Heart right ventricle (tissue), 16 donors: Measurements from ENCODE around the gene PCSK6. TPM values are rescaled to one million over a fixed set of nuclear protein-coding genes. Genes with fewer than 3 reads are reported as not detected.
A peak's percentile ranks its signal among the peaks of the same experiment; 100 is the strongest.

Experiments
- ATAC-seq, 8 donors: fragments of 200-7000 bp; cut with Tn5 transposase; one replicate each; pipeline ENCODE4 v1.9.1; 2020; ENCODE audit warnings: mild to moderate bottlenecking in 8 of 8, moderate library complexity in 8 of 8, moderate number of reproducible peaks in 1 of 8
- DNase-seq, 2 donors: peaks; one replicate each; pipeline ENCODE4 v3.0.0-alpha.2; 2020
- H3K27ac ChIP-seq, 10 donors: fragments of 200-600 bp; sonication (generic) in 2 of 10; one replicate each; pipeline versions ENCODE4 v1.5.0 to v1.8.0; 2020 to 2022; ENCODE audit warnings: mild to moderate bottlenecking in 3 of 10
- H3K27me3 ChIP-seq, 7 donors: fragments of 200-600 bp; one replicate each; pipeline ENCODE4 v1.8.0; 2021 to 2022; ENCODE audit warnings: mild to moderate bottlenecking in 2 of 7
- H3K36me3 ChIP-seq, 9 donors: fragments of 200-600 bp; sonication (generic) in 1 of 9; one replicate each; pipeline versions ENCODE4 v1.5.0 to v1.8.0; 2020 to 2022; ENCODE audit warnings: mild to moderate bottlenecking in 2 of 9
- H3K4me1 ChIP-seq, 9 donors: fragments of 200-600 bp; sonication (generic) in 1 of 9; one replicate each; pipeline versions ENCODE4 v1.5.0 to v1.8.0; 2020 to 2022; ENCODE audit warnings: mild to moderate bottlenecking in 4 of 9
- H3K4me3 ChIP-seq, 10 donors: fragments of 200-600 bp; sonication (generic) in 2 of 10; one replicate each; pipeline versions ENCODE4 v1.5.0 to v1.8.0; 2020 to 2022; ENCODE audit warnings: mild to moderate bottlenecking in 7 of 10, moderate library complexity in 2 of 10
- H3K9me3 ChIP-seq, 11 donors: fragments of 200-600 bp in 10 of 11; sonication (generic) in 2 of 11; one replicate each; pipeline versions ENCODE4 v1.5.0 to v1.8.0; 2013 to 2022; ENCODE audit warnings: mild to moderate bottlenecking in 2 of 11, control low read depth in 1 of 11, moderate library complexity in 1 of 11
- CTCF ChIP-seq, 9 donors: fragments of 200-600 bp; sonication (generic) in 2 of 9; IDR thresholded peaks; one replicate each; pipeline versions ENCODE4 v1.5.0 to v1.8.0; 2021 to 2022; ENCODE audit warnings: antibody characterized with exemption in 9 of 9, mild to moderate bottlenecking in 5 of 9, moderate library complexity in 1 of 9
- WGBS, 2 donors: extraction: QIAGEN DNeasy Blood & Tissue Kit; methylation state at CpG; one replicate each; pipeline ENCODE4 v1.1.7; 2013; ENCODE audit warnings: inconsistent platforms in 1 of 2; 5-methylcytosine and 5-hydroxymethylcytosine counted together
- intact Hi-C, 10 donors: fragments of 100-400 bp; cut with DNase I; formaldehyde crosslinking; loops; one replicate each; pipeline versions ENCODE4 v1.11.1 to v1.14.2; 2022
- polyA plus RNA-seq, 2 donors: library from polyadenylated mRNA; stranded (reverse); fragments of 200-250 nt; gene quantifications; one replicate each; pipeline ENCODE4 v1.2.3, GENCODE V29; 2013
- total RNA-seq, 10 donors: library from RNA; stranded (reverse); fragmentation: NEBNext Ultra II Directional in 3 of 10; extraction: Animal tissue kit (Norgen Biotek cat#: 25700) in 3 of 10; gene quantifications; one replicate each; pipeline versions ENCODE4 v1.2.1 to v1.2.4, GENCODE V29; 2021 to 2023
- donor health status: Arrhythmogenic right ventricular cardiomyopathy.
- donor health status: ischemic (EF 13 %, LVEDD 7.1; RV severe dilation, severe dysfunction).
- donor health status: healthy with polysubstance abuse.
- donor health status: DM: no; HTN: yes; CAD: no.
- donor health status: DM: no; HTN: no; CAD: no.
- donor health status: ischemic (EF 25% LVEDD 6.9; RV normal size, moderate dysfunction).
- donor health status: ischemic (EF 25% LVEDD 5.7; RV mildly dilated, moderate dysfunction).
- donor health status: healthy.
- donor health status: DM: yes; HTN: yes; CAD: no.
- donor health status: Ischemic cardiomyopathy.
- donor health status: ischemic (EF 35%, LVEDD 5.7; RV mildly dilated, moderate dysfunction).
- donor health status: nonischemic (EF 11% LVEDD 7.7; RV severe dilation, severe dysfunction).
- donor health status: DM: yes; HTN: yes; CAD: no.
- donor health status: PGD.
- donor health status: ischemic (EF 29% LVEDD 5.4; RV normal size, mild dysfunction).
- donor health status: nonischemic (EF 23%, LVEDD 6.1; RV moderate dilation, normal function).

The PCSK6 gene
- total and polyA plus RNA-seq, 12 donors: 4.6 to 34.0 (median 21.7) TPM

- 75 to 76% methylated on average over 11 of the region's 11 CpGs for WGBS, 2 donors
- no peak for TF ChIP-seq CTCF (IDR thresholded peaks at IDR 0.05)
- Histone ChIP-seq H3K4me3 (no peak overlapping the region), H3K27me3 (no peaks in the 10 kb centered on the region), H3K4me1 (peaks cover 3 to 69% (median 22%) of the 10 kb centered on the region in 9 donors), H3K36me3 (no peaks in the 10 kb centered on the region), H3K27ac (peak overlapping the region in 3 of 10 donors; percentile 16 to 70 (median 16)), H3K9me3 (peaks cover 0 to 5% (median 0%) of the 10 kb centered on the region in 11 donors)
- intact Hi-C loops: loop anchor here in 1 of 10 donors (10.0 kb wide), 1 partner anchor 203 kb away; no protein-coding TSS in a partner anchor
- DNase-seq (no peak), ATAC-seq (no peak)
These were observed 47.8 kb downstream of the PCSK6 start for GRCh38 chr15:101441696-101442095.

GRCh38 chr15:101440846-101441590, 48.5 kb downstream of the PCSK6 start:
- intact Hi-C loops: loop anchor here in 1 of 10 donors (10.0 kb wide), 1 partner anchor 204 kb away; no protein-coding TSS in a partner anchor
- H3K9me3 ChIP-seq: peaks cover 0 to 5% (median 0%) of the 10 kb centered on the region in 11 donors
- DNase-seq (no peak), ATAC-seq (no peak)
- H3K4me3 ChIP-seq: no peak overlapping the region
- no peak for TF ChIP-seq CTCF (IDR thresholded peaks at IDR 0.05)
- H3K27me3 ChIP-seq: no peaks in the 10 kb centered on the region
- H3K27ac ChIP-seq: peak overlapping the region in 6 of 10 donors; percentile 1 to 70 (median 50)
- H3K36me3 ChIP-seq: no peaks in the 10 kb centered on the region
- peaks cover 0 to 63% (median 15%) of the 10 kb centered on the region in 9 donors for H3K4me1 ChIP-seq
- 57 to 70% methylated on average over 7 of the region's 7 CpGs for WGBS, 2 donors

- Histone ChIP-seq H3K4me3 (peak overlapping the region in 5 of 10 donors; percentile 3 to 39 (median 10)), H3K9me3 (peaks cover 0 to 5% (median 0%) of the 10 kb centered on the region in 11 donors), H3K27ac (peak overlapping the region; percentile 2 to 70 (median 54)), H3K36me3 (no peaks in the 10 kb centered on the region), H3K27me3 (no peaks in the 10 kb centered on the region), H3K4me1 (peaks cover 0 to 52% (median 10%) of the 10 kb centered on the region in 9 donors)
- ATAC-seq (peak; percentile 28 to 74 (median 62)), DNase-seq (no peak)
- no peak for TF ChIP-seq CTCF (IDR thresholded peaks at IDR 0.05)
- WGBS, 2 donors: 59 to 76% methylated on average over 7 of the region's 7 CpGs
- intact Hi-C loops: loop anchor here in 1 of 10 donors (5.0 to 10.0 kb wide), 2 partner anchors 52 to 205 kb away; no protein-coding TSS in a partner anchor
These were observed 49.6 kb downstream of the PCSK6 start for GRCh38 chr15:101439920-101440319.

GRCh38 chr15:101439285-101439919, 50.1 kb downstream of the PCSK6 start:
- intact Hi-C loops: loop anchor here in 1 of 10 donors (5.0 kb wide), 1 partner anchor 53 kb away; no protein-coding TSS in a partner anchor
- peaks cover 0 to 51% (median 10%) of the 10 kb centered on the region in 9 donors for H3K4me1 ChIP-seq
- H3K4me3 ChIP-seq: peak overlapping the region in 4 of 10 donors; percentile 6 to 39 (median 20)
- peaks cover 0 to 4% (median 0%) of the 10 kb centered on the region in 9 donors for H3K36me3 ChIP-seq
- ATAC-seq: peak; percentile 24 to 72 (median 36)
- no peak for TF ChIP-seq CTCF (IDR thresholded peaks at IDR 0.05)
- no peaks in the 10 kb centered on the region for H3K27me3 ChIP-seq
- 66 to 73% methylated on average over 8 of the region's 8 CpGs for WGBS, 2 donors
- H3K9me3 ChIP-seq: no peaks in the 10 kb centered on the region
- DNase-seq: no peak
- peak overlapping the region in 9 of 10 donors; percentile 2 to 70 (median 58) for H3K27ac ChIP-seq
